HCT116 (cell line): ENCODE measurements around the gene TM9SF4. TPM values are rescaled to one million over a fixed set of nuclear protein-coding genes. Genes with fewer than 3 reads are reported as not detected.

ENCODE experiments used
- ATAC-seq: fragments of 200-7000 bp; cut with Tn5 transposase; 2 replicates; pipeline ENCODE4 v1.9.1; 2020; ENCODE audit warnings: mild to moderate bottlenecking, moderate library complexity
- BruUV-seq: library from RNA; stranded (reverse); fragments of 400-500 nt; replicated peaks from 2 replicates; lab custom pipeline; 2021; lab: Mats Ljungman, UMichigan
- CTCF ChIA-PET: fragments of 300-600 bp; sonication (Branson Sonifier 250); formaldehyde crosslinking; loops from one replicate; lab custom pipeline; 2021; ENCODE audit warnings: antibody characterized with exemption; lab: Charles Lee
- POLR2A ChIA-PET: fragments of 300-600, 350-600 bp; sonication (Branson Sonifier 250); formaldehyde crosslinking; loops from one replicate; lab custom pipeline; 2021; ENCODE audit warnings: antibody characterized with exemption; lab: Charles Lee
- RAD21 ChIA-PET, 2 experiments: fragments of 300-600 bp; sonication (Branson Sonifier 250); formaldehyde crosslinking; loops; one replicate each; lab custom pipeline; 2023; ENCODE audit warnings: low total read pairs in 2 of 2; ENCODE audit not compliant: uncharacterized antibody in 2 of 2, unreplicated experiment in 2 of 2, low non-redundant PET in 1 of 2; lab: Charles Lee
- DNase-seq: peaks from one replicate; pipeline ENCODE4 v3.0.0-alpha.2; 2010; ENCODE audit warnings: low read depth, low spot score
- H2AFZ ChIP-seq: fragments of 200-600 bp; shearing (Covaris generic), sonication (generic); 2 replicates; pipeline ENCODE4 v1.6.1; 2017; ENCODE audit warnings: low read depth, mixed run types, mixed read lengths, antibody characterized with exemption, low read length; ENCODE audit not compliant: poor library complexity, severe bottlenecking
- H3K27ac ChIP-seq: 2 replicates; pipeline ENCODE4 v1.5.1; 2012; ENCODE audit warnings: low read depth, low read length
- H3K27me3 ChIP-seq: fragments of 200-600 bp; sonication (generic); 2 replicates; pipeline ENCODE4 v1.6.1; 2016; ENCODE audit warnings: mixed run types, low read length, mixed read lengths; ENCODE audit not compliant: insufficient read depth
- H3K36me3 ChIP-seq, 2 experiments: fragments of 200-500 bp in 1 of 2; fragments of 200-600 bp in 1 of 2; sonication (Bioruptor generic) in 1 of 2; sonication (generic) in 1 of 2; 2 replicates each; pipeline versions ENCODE4 v1.5.1 to v1.6.1; 2014 to 2016; ENCODE audit warnings: low read length in 2 of 2, inconsistent platforms in 1 of 2, mixed read lengths in 1 of 2, mixed run types in 1 of 2; ENCODE audit not compliant: insufficient read depth in 2 of 2, control insufficient read depth in 1 of 2
- H3K4me1 ChIP-seq, 2 experiments: fragments of 200-600 bp in 1 of 2; sonication (generic) in 1 of 2; 2 replicates each; pipeline versions ENCODE4 v1.5.1 to v1.6.1; 2012 to 2017; ENCODE audit warnings: low read length in 2 of 2, inconsistent platforms in 1 of 2, mild to moderate bottlenecking in 1 of 2, mixed read lengths in 1 of 2, mixed run types in 1 of 2, moderate library complexity in 1 of 2; ENCODE audit not compliant: insufficient read depth in 2 of 2, control insufficient read depth in 1 of 2
- H3K4me2 ChIP-seq: fragments of 200-600 bp; sonication (generic); 2 replicates; pipeline ENCODE4 v1.6.1; 2017; ENCODE audit warnings: mixed run types, low read length, mixed read lengths
- H3K4me3 ChIP-seq, 2 experiments: fragments of 200-600 bp in 1 of 2; sonication (generic) in 1 of 2; replicated peaks in 1 of 2; 2 replicates each; pipeline ENCODE4 v1.5.1; 2011 to 2016; ENCODE audit warnings: low read length in 2 of 2, control low read depth in 1 of 2, low read depth in 1 of 2, mild to moderate bottlenecking in 1 of 2, mixed read lengths in 1 of 2, mixed run types in 1 of 2
- H3K79me2 ChIP-seq: fragments of 200-600 bp; sonication (generic); 2 replicates; pipeline ENCODE4 v1.6.1; 2017; ENCODE audit warnings: mild to moderate bottlenecking, mixed run types, low read length, moderate library complexity, mixed read lengths; ENCODE audit not compliant: insufficient read depth
- H3K9ac ChIP-seq: fragments of 200-600 bp; sonication (generic); 2 replicates; pipeline ENCODE4 v1.6.1; 2016; ENCODE audit warnings: low read length, mixed read lengths
- H3K9me2 ChIP-seq: fragments of 200-600 bp; sonication (generic), shearing (Covaris generic); 2 replicates; pipeline ENCODE4 v1.6.1; 2017; ENCODE audit warnings: mixed run types, mild to moderate bottlenecking, moderate library complexity; ENCODE audit not compliant: insufficient read depth
- H3K9me3 ChIP-seq, 2 experiments: fragments of 200-500 bp in 1 of 2; fragments of 200-600 bp in 1 of 2; sonication (Bioruptor generic) in 1 of 2; sonication (generic) in 1 of 2; 2 replicates each; pipeline ENCODE4 v1.6.1; 2014 to 2017; ENCODE audit warnings: low read length in 2 of 2, mixed read lengths in 2 of 2, inconsistent platforms in 1 of 2, low read depth in 1 of 2, mild to moderate bottlenecking in 1 of 2, mixed run types in 1 of 2, moderate library complexity in 1 of 2; ENCODE audit not compliant: control insufficient read depth in 1 of 2, insufficient read depth in 1 of 2
- H4K20me1 ChIP-seq: fragments of 200-600 bp; sonication (generic), shearing (Covaris generic); 2 replicates; pipeline ENCODE4 v1.6.1; 2017; ENCODE audit warnings: mixed run types, mild to moderate bottlenecking, moderate library complexity; ENCODE audit not compliant: insufficient read depth
- EZH2 ChIP-seq: fragments of 200-600 bp; sonication (generic); IDR thresholded peaks from 2 replicates; pipeline ENCODE4 v1.6.1; 2017; ENCODE audit warnings: antibody characterized with exemption, mixed run types
- JUND ChIP-seq: IDR thresholded peaks from 2 replicates; pipeline ENCODE4 v1.6.1; 2012
- POLR2A ChIP-seq: IDR thresholded peaks from 2 replicates; pipeline ENCODE4 v1.7.0; 2011; ENCODE audit warnings: borderline replicate concordance; ENCODE audit not compliant: insufficient read depth, insufficient read length; ENCODE audit errors: extremely low read depth
- SRF ChIP-seq: IDR thresholded peaks from 2 replicates; pipeline ENCODE4 v1.6.1; 2012; ENCODE audit warnings: low read depth
- ZNF274 ChIP-seq: fragments of 200-500 bp; sonication (Bioruptor generic); IDR thresholded peaks from 2 replicates; pipeline ENCODE4 v1.6.1; 2014; ENCODE audit warnings: mild to moderate bottlenecking, low read depth, low read length, inconsistent platforms
- intact Hi-C: fragments of 100-400 bp; cut with micrococcal nuclease; formaldehyde crosslinking; loops from 2 replicates; pipeline ENCODE4 v1.10.0; 2022
- total RNA-seq: library from RNA; stranded (reverse); gene quantifications from one replicate; pipeline ENCODE4 v1.2.1, GENCODE V29; 2021; ENCODE audit not compliant: unreplicated experiment
- TF ChIP-seq, protein P1 (sequence below): IDR thresholded peaks from 2 replicates; pipeline ENCODE4 v1.6.1; 2012; ENCODE audit warnings: low read depth
- TF ChIP-seq, protein P2 (sequence below), 3 experiments: fragments of 200-600 bp in 1 of 3; sonication (generic) in 1 of 3; IDR thresholded peaks in 2 of 3; conservative IDR thresholded peaks in 1 of 3; 2 replicates each; pipeline ENCODE4 v1.5.1; 2012 to 2017; ENCODE audit warnings: low read depth in 2 of 3, low read length in 2 of 3, antibody characterized with exemption in 1 of 3, borderline replicate concordance in 1 of 3, control low read depth in 1 of 3, mild to moderate bottlenecking in 1 of 3, mixed read lengths in 1 of 3, mixed run types in 1 of 3, moderate library complexity in 1 of 3; ENCODE audit not compliant: insufficient read depth in 1 of 3

Gene TM9SF4
- total RNA-seq, 1 experiment from 2014 or later, result 51.2 TPM

DNA sequence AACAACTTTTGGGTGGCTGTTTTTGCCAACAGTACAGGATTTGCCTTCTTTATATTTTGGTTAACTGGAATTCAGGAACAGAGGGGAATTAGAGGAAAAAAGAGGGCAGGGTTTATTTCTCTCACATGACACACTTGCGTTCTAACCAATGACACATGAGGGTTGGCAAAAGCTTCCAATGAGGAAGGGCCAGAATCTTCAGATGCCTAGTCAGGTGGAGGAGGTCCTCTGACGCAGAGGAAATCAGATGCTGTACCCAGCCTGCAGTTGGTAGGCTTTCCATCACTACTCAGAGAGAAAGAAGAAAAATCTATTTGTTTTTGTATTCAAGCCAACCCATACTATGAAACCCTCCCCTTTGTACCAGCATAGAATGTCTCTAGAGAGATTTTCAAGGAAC lies 20.8 kb downstream of the TM9SF4 start:
- Histone ChIP-seq H3K9me3 (no peaks in the 10 kb centered on the region), H3K79me2 (peaks cover 83% of the 10 kb centered on the region), H3K4me1 (no peaks in the 10 kb centered on the region), H3K36me3 (peaks cover 0 to 2% of the 10 kb centered on the region in 2 experiments; a peak in 2 of 4 replicates), H3K27me3 (no peaks in the 10 kb centered on the region)
- CTCF ChIA-PET, result no interaction called here
- TF ChIP-seq, protein P1, sequence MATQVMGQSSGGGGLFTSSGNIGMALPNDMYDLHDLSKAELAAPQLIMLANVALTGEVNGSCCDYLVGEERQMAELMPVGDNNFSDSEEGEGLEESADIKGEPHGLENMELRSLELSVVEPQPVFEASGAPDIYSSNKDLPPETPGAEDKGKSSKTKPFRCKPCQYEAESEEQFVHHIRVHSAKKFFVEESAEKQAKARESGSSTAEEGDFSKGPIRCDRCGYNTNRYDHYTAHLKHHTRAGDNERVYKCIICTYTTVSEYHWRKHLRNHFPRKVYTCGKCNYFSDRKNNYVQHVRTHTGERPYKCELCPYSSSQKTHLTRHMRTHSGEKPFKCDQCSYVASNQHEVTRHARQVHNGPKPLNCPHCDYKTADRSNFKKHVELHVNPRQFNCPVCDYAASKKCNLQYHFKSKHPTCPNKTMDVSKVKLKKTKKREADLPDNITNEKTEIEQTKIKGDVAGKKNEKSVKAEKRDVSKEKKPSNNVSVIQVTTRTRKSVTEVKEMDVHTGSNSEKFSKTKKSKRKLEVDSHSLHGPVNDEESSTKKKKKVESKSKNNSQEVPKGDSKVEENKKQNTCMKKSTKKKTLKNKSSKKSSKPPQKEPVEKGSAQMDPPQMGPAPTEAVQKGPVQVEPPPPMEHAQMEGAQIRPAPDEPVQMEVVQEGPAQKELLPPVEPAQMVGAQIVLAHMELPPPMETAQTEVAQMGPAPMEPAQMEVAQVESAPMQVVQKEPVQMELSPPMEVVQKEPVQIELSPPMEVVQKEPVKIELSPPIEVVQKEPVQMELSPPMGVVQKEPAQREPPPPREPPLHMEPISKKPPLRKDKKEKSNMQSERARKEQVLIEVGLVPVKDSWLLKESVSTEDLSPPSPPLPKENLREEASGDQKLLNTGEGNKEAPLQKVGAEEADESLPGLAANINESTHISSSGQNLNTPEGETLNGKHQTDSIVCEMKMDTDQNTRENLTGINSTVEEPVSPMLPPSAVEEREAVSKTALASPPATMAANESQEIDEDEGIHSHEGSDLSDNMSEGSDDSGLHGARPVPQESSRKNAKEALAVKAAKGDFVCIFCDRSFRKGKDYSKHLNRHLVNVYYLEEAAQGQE, result no peak
- TF ChIP-seq SRF (no peak), JUND (no peak), ZNF274 (no peak), EZH2 (no peak), POLR2A (no peak)
- TF ChIP-seq, protein P2, sequence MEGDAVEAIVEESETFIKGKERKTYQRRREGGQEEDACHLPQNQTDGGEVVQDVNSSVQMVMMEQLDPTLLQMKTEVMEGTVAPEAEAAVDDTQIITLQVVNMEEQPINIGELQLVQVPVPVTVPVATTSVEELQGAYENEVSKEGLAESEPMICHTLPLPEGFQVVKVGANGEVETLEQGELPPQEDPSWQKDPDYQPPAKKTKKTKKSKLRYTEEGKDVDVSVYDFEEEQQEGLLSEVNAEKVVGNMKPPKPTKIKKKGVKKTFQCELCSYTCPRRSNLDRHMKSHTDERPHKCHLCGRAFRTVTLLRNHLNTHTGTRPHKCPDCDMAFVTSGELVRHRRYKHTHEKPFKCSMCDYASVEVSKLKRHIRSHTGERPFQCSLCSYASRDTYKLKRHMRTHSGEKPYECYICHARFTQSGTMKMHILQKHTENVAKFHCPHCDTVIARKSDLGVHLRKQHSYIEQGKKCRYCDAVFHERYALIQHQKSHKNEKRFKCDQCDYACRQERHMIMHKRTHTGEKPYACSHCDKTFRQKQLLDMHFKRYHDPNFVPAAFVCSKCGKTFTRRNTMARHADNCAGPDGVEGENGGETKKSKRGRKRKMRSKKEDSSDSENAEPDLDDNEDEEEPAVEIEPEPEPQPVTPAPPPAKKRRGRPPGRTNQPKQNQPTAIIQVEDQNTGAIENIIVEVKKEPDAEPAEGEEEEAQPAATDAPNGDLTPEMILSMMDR (IDR thresholded peaks at IDR 0.05 in 2 of 3, conservative IDR thresholded peaks at IDR 0.05 in 1 of 3; ENCODE audit: borderline replicate concordance in 1 of 3, insufficient read depth in 1 of 3, low read depth in 2 of 3, low read length in 2 of 3), result no peak
- TF ChIP-seq, all 23 proteins: peak for 0
- no TSS peak for BruUV-seq
- H3K4me2 ChIP-seq, result no peak overlapping the region
- RAD21 ChIA-PET, result no interaction called here
- DNase-seq, result no peak
- intact Hi-C loops, result no loop called here
- ATAC-seq, result no peak
- no peaks in the 10 kb centered on the region for H4K20me1 ChIP-seq
- H3K9ac ChIP-seq, result no peak overlapping the region
- POLR2A ChIA-PET, result no interaction called here
- H3K4me3 ChIP-seq, result no peak overlapping the region
- no peak overlapping the region for H3K27ac ChIP-seq
- H3K9me2 ChIP-seq, result no peaks in the 10 kb centered on the region
- no peak overlapping the region for H2AFZ ChIP-seq
